ENCODE results near the gene DPP7.

DNA sequence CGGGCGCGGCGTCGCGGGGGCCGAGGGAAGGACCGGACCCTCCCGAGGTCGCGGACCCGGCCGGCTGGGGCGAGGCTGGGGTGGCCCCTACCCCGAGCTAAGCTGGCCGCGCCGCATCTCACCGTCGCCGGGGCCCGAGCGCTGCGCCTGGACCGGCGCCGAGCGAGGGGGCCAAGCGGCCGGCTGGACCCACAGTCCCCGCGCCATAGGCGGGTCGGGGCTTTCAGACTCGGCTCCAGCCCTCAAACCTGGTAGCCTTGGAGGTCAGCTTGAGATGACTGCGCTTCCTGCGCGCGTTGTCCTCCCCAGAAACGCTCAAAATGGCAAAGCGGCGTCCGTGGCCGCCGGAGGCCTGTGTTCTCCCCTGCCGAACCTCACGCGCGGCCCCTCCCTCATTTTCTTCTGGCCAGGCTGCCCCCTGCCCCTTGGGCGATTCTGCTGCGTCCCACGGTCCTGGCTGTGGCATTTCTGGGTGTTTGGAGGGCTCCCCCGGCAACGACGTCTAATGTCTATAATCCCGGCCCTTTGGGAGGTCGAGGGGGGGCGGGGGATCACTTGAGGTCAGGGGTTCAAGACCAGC is 15.7 kb upstream of the DPP7 start:
- TF ChIP-seq, protein P1, sequence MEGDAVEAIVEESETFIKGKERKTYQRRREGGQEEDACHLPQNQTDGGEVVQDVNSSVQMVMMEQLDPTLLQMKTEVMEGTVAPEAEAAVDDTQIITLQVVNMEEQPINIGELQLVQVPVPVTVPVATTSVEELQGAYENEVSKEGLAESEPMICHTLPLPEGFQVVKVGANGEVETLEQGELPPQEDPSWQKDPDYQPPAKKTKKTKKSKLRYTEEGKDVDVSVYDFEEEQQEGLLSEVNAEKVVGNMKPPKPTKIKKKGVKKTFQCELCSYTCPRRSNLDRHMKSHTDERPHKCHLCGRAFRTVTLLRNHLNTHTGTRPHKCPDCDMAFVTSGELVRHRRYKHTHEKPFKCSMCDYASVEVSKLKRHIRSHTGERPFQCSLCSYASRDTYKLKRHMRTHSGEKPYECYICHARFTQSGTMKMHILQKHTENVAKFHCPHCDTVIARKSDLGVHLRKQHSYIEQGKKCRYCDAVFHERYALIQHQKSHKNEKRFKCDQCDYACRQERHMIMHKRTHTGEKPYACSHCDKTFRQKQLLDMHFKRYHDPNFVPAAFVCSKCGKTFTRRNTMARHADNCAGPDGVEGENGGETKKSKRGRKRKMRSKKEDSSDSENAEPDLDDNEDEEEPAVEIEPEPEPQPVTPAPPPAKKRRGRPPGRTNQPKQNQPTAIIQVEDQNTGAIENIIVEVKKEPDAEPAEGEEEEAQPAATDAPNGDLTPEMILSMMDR (conservative IDR thresholded peaks at IDR 0.05; ENCODE audit: low read depth, low read length), result no peak
- TF ChIP-seq POLR2A (IDR thresholded peaks at IDR 0.05; ENCODE audit: low read depth, low read length) (no peak), MAZ (IDR thresholded peaks at IDR 0.05; ENCODE audit: borderline replicate concordance, low read depth, low read length) (no peak), RAD21 (IDR thresholded peaks at IDR 0.05; ENCODE audit: low read length) (no peak), CEBPB (IDR thresholded peaks at IDR 0.05; ENCODE audit: low read depth, low read length) (no peak), RFX5 (IDR thresholded peaks at IDR 0.05; ENCODE audit: low read depth, low read length) (no peak), RCOR1 (IDR thresholded peaks at IDR 0.05; ENCODE audit: insufficient replicate concordance, low read length) (no peak), CHD1 (IDR thresholded peaks at IDR 0.05; ENCODE audit: low read depth, low read length) (no peak), BHLHE40 (IDR thresholded peaks at IDR 0.05; ENCODE audit: low read depth, low read length) (no peak), FOS (IDR thresholded peaks at IDR 0.05; ENCODE audit: low read depth, low read length) (no peak)
- TF ChIP-seq, protein P2, sequence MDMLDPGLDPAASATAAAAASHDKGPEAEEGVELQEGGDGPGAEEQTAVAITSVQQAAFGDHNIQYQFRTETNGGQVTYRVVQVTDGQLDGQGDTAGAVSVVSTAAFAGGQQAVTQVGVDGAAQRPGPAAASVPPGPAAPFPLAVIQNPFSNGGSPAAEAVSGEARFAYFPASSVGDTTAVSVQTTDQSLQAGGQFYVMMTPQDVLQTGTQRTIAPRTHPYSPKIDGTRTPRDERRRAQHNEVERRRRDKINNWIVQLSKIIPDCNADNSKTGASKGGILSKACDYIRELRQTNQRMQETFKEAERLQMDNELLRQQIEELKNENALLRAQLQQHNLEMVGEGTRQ (IDR thresholded peaks at IDR 0.05; ENCODE audit: low read depth, low read length), result no peak

Measured in IMR-90 (cell line).